HG03575 (cell line): ENCODE data around the gene ATE1.

ENCODE experiments used
- ATAC-seq: cut with Tn5 transposase; IDR thresholded peaks from one replicate; pipeline ENCODE4 v1.9.1; 2021; ENCODE audit not compliant: unreplicated experiment, insufficient number of reproducible peaks, low FRiP score; ENCODE audit errors: extremely low read depth

The ATE1 gene

GRCh38 chr10:121690970-121691369, 236.9 kb downstream of the ATE1 start:
- ATAC-seq = no peak
